ENCODE data around the gene AVPR2.

GRCh38 chrX:153871946-153872878 is 32.3 kb upstream of the AVPR2 start:
- TF ChIP-seq POLR2A (IDR thresholded peaks at IDR 0.05) (no peak), CTCF (IDR thresholded peaks at IDR 0.05) (no peak), EP300 (IDR thresholded peaks at IDR 0.05) (no peak)

Data from ovary (tissue), 3 donors.